Esophagus muscularis mucosa (tissue), 3 donors: ENCODE data around the gene ADPRHL1.

Source experiments
- POLR2A ChIP-seq: fragments of 450-650 bp; IDR thresholded peaks from one replicate; pipeline ENCODE4 v1.6.1; 2017; ENCODE audit warnings: antibody characterized with exemption, moderate library complexity, mild to moderate bottlenecking, low read depth
- POLR2AphosphoS5 ChIP-seq, 2 donors: sonication (generic); formaldehyde crosslinking; IDR thresholded peaks; one replicate each; pipeline ENCODE4 v1.6.1; 2017; ENCODE audit warnings: antibody characterized with exemption in 2 of 2
- TF ChIP-seq, protein P1 (sequence below), 3 experiments: fragments of 200-600 bp in 2 of 3; fragments of 450-650 bp in 1 of 3; sonication (generic) in 2 of 3; IDR thresholded peaks; one replicate each; pipeline ENCODE4 v1.5.1; 2017 to 2019; ENCODE audit warnings: antibody characterized with exemption in 3 of 3, mild to moderate bottlenecking in 2 of 3, moderate library complexity in 1 of 3

DNA sequence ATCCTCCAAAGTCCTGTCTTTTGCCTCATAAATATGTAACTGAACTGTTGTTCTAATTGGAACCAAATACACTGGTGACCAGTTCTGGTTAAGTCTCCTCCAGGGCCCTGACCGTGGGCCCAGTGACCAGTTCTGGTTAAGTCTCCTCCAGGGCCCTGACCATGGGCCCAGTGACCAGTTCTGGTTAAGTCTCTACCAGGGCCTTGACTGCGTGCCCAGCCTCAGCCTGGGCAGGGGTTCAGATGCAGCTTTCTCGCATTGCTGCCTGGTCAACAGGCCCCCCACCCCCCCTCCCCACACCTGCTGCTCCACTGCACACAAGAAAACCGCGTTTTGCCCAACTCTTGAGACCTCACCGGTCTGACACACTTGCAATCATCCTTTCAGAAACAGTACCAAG is 85.5 kb downstream of the ADPRHL1 start:
- TF ChIP-seq, protein P1, sequence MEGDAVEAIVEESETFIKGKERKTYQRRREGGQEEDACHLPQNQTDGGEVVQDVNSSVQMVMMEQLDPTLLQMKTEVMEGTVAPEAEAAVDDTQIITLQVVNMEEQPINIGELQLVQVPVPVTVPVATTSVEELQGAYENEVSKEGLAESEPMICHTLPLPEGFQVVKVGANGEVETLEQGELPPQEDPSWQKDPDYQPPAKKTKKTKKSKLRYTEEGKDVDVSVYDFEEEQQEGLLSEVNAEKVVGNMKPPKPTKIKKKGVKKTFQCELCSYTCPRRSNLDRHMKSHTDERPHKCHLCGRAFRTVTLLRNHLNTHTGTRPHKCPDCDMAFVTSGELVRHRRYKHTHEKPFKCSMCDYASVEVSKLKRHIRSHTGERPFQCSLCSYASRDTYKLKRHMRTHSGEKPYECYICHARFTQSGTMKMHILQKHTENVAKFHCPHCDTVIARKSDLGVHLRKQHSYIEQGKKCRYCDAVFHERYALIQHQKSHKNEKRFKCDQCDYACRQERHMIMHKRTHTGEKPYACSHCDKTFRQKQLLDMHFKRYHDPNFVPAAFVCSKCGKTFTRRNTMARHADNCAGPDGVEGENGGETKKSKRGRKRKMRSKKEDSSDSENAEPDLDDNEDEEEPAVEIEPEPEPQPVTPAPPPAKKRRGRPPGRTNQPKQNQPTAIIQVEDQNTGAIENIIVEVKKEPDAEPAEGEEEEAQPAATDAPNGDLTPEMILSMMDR (IDR thresholded peaks at IDR 0.05), result no peak
- no peak for TF ChIP-seq POLR2A
- TF ChIP-seq POLR2AphosphoS5 (IDR thresholded peaks at IDR 0.05), result no peak
